Right lobe of liver (tissue), 6 donors: ENCODE results near the gene YJEFN3. TPM values are rescaled to one million over a fixed set of nuclear protein-coding genes. Genes with fewer than 3 reads are reported as not detected.

ENCODE experiments used
- ATAC-seq, 4 donors: fragments of 200-7000 bp; cut with Tn5 transposase; one replicate each; pipeline ENCODE4 v1.9.1; 2020; ENCODE audit warnings: mild to moderate bottlenecking in 4 of 4, moderate library complexity in 4 of 4
- DNase-seq, 3 donors: peaks; one replicate each; pipeline ENCODE4 v3.0.0-alpha.2; 2020
- H3K27ac ChIP-seq, 3 donors: fragments of 200-600 bp; one replicate each; pipeline ENCODE4 v1.8.0; 2022
- H3K27me3 ChIP-seq, 2 donors: fragments of 200-600 bp; one replicate each; pipeline ENCODE4 v1.8.0; 2022
- H3K36me3 ChIP-seq, 4 donors: fragments of 200-600 bp; sonication (generic) in 1 of 4; one replicate each; pipeline versions ENCODE4 v1.5.1 to v1.8.0; 2017 to 2022; ENCODE audit warnings: control low read depth in 1 of 4
- H3K4me1 ChIP-seq, 4 donors: fragments of 200-600 bp; sonication (generic) in 1 of 4; one replicate each; pipeline versions ENCODE4 v1.5.1 to v1.8.0; 2017 to 2022; ENCODE audit warnings: control low read depth in 1 of 4
- H3K4me3 ChIP-seq, 3 donors: fragments of 200-600 bp; one replicate each; pipeline ENCODE4 v1.8.0; 2022
- H3K9me3 ChIP-seq, 4 donors: fragments of 200-600 bp; sonication (generic) in 1 of 4; one replicate each; pipeline versions ENCODE4 v1.5.1 to v1.8.0; 2017 to 2022; ENCODE audit warnings: control low read depth in 1 of 4
- POLR2A ChIP-seq: fragments of 450-650 bp; IDR thresholded peaks from one replicate; pipeline ENCODE4 v1.6.1; 2017; ENCODE audit warnings: antibody characterized with exemption, mild to moderate bottlenecking
- WGBS: methylation state at CpG from one replicate; pipeline ENCODE4 v1.1.6; 2018; ENCODE audit warnings: low coverage, low lambda C conversion rate; ENCODE audit not compliant: insufficient coverage; ENCODE audit errors: missing lambda C conversion rate; 5-methylcytosine and 5-hydroxymethylcytosine counted together
- intact Hi-C, 2 donors: fragments of 100-400 bp; cut with DNase I; formaldehyde crosslinking; loops; one replicate each; pipeline versions ENCODE4 v1.11.2 to v1.14.1; 2022
- total RNA-seq, 6 experiments: library from RNA; depleted of rRNA in 2 of 6; stranded (reverse); fragments of >200 nt in 2 of 6; fragmentation: NEBNext Ultra II Directional in 3 of 6; extraction: Animal tissue kit (Norgen Biotek cat#: 25700) in 3 of 6; gene quantifications; one replicate each; pipeline versions ENCODE4 v1.1.0 to v1.2.4, GENCODE V29; 2016 to 2023
- TF ChIP-seq, protein P1 (sequence below), 4 donors: fragments of 200-600 bp in 3 of 4; fragments of 450-650 bp in 1 of 4; IDR thresholded peaks; one replicate each; pipeline versions ENCODE4 v1.5.1 to v1.8.0; 2016 to 2022; ENCODE audit warnings: antibody characterized with exemption in 4 of 4, mild to moderate bottlenecking in 2 of 4
- donor health status: DM: no; HTN: yes; CAD: no.
- donor health status: DM: no; HTN: no; CAD: no.
- donor health status: DM: no; HTN: no; CAD: no.
- donor health status: DM: no; HTN: yes; CAD: no.
- donor health status: DM: no; HTN: yes; CAD: no.

Gene YJEFN3
- total RNA-seq, 6 experiments from 2014 or later: 0.31 to 4.2 (median 1.8) TPM

DNA sequence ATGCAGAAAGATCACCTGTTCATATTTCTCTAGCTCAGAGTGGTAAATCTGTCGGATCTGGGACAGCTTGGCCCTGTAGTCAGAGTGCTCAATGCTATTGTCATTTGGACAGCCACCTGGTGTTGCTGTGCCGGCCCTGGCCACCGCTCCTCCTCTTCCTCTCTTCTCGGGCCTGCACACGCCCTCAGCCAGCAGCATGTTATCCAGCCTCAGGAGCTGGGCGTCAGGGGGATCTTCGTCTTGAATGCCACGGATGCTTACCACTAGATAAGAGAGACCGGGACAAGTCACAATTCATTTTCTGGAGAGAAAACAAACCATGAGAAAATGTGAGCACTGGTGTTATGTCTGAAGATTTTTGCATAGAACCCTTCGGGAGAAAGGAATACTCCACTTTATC is 41.9 kb downstream of the YJEFN3 start:
- no peak for DNase-seq
- H3K27me3 ChIP-seq: no peaks in the 10 kb centered on the region
- H3K9me3 ChIP-seq: no peaks in the 10 kb centered on the region
- H3K4me1 ChIP-seq: no peaks in the 10 kb centered on the region
- H3K4me3 ChIP-seq: no peak overlapping the region
- H3K36me3 ChIP-seq: no peaks in the 10 kb centered on the region
- WGBS: 34% methylated on average over 3 of the region's 10 CpGs
- ATAC-seq: no peak
- no peak for TF ChIP-seq POLR2A
- TF ChIP-seq, protein P1, sequence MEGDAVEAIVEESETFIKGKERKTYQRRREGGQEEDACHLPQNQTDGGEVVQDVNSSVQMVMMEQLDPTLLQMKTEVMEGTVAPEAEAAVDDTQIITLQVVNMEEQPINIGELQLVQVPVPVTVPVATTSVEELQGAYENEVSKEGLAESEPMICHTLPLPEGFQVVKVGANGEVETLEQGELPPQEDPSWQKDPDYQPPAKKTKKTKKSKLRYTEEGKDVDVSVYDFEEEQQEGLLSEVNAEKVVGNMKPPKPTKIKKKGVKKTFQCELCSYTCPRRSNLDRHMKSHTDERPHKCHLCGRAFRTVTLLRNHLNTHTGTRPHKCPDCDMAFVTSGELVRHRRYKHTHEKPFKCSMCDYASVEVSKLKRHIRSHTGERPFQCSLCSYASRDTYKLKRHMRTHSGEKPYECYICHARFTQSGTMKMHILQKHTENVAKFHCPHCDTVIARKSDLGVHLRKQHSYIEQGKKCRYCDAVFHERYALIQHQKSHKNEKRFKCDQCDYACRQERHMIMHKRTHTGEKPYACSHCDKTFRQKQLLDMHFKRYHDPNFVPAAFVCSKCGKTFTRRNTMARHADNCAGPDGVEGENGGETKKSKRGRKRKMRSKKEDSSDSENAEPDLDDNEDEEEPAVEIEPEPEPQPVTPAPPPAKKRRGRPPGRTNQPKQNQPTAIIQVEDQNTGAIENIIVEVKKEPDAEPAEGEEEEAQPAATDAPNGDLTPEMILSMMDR (IDR thresholded peaks at IDR 0.05): no peak
- H3K27ac ChIP-seq: no peak overlapping the region
- intact Hi-C loops: no loop called here

DNA sequence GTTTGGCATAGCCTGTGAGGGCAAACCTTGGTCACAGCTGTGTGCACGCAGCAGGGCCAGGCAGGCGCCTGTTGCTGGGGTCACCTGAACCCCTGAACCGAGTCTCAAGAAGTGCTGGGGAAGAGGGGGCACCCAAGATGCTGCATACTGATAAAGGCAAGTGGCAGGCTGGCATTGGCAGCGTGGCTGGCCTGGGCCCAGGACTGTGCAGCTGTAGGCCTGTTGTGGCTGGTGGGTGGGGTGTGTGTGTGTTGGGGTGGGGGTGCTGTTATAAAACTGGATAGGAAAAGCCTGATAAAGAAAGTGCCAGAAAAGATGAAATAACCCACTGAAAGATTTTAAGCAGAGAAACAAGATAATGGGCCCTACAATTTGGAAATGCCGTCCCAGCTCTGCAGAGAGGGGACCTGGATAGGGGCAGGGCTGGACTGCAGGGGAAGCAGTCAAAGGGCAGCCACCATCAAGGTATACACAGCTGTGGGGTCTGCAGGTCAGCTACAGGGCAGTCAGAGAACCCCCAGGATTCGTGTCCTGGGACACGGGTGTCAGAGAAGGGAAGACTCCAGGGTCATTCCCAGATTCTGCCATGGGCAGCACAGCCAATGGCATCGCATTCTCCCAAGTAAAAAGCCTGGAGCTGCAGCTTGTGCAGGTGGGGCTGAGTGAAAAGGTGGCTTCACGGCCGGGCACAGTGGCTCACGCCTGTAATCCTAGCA is 42.5 kb downstream of the YJEFN3 start:
- intact Hi-C loops: no loop called here
- H3K27ac ChIP-seq: no peak overlapping the region
- WGBS: 56% methylated on average over 3 of the region's 11 CpGs
- no peaks in the 10 kb centered on the region for H3K4me1 ChIP-seq
- DNase-seq (no peak), ATAC-seq (no peak)
- H3K9me3 ChIP-seq: no peaks in the 10 kb centered on the region
- no peaks in the 10 kb centered on the region for H3K36me3 ChIP-seq
- TF ChIP-seq, protein P1 (IDR thresholded peaks at IDR 0.05): no peak
- no peak for TF ChIP-seq POLR2A
- no peak overlapping the region for H3K4me3 ChIP-seq
- no peaks in the 10 kb centered on the region for H3K27me3 ChIP-seq

DNA sequence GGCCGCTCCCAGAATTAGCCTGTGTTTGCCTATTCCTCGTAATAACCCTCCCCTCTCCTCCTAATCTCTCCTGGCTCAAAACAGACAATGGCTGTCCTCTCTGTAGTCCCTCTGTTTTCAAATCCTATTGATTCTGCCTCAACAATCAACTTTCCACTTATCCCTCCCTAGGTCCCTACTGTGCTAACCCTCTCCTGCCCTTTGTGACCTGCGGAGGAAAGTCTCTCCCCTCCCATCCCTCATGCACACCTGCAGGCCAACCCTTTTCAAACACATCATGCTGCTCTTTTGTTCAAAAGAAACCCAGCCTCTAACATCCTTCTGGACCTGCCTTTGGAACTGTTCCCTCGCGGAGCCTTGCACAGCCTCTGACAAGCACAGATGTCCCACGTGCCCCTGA is 46.7 kb downstream of the YJEFN3 start:
- H3K36me3 ChIP-seq: no peaks in the 10 kb centered on the region
- DNase-seq (no peak), ATAC-seq (no peak)
- H3K4me1 ChIP-seq: no peaks in the 10 kb centered on the region
- no peak overlapping the region for H3K27ac ChIP-seq
- intact Hi-C loops: no loop called here
- TF ChIP-seq POLR2A: no peak
- TF ChIP-seq, protein P1 (IDR thresholded peaks at IDR 0.05): no peak
- H3K9me3 ChIP-seq: no peaks in the 10 kb centered on the region
- no peak overlapping the region for H3K4me3 ChIP-seq
- no peaks in the 10 kb centered on the region for H3K27me3 ChIP-seq
- WGBS: 47% methylated on average over 6 of the region's 6 CpGs

DNA sequence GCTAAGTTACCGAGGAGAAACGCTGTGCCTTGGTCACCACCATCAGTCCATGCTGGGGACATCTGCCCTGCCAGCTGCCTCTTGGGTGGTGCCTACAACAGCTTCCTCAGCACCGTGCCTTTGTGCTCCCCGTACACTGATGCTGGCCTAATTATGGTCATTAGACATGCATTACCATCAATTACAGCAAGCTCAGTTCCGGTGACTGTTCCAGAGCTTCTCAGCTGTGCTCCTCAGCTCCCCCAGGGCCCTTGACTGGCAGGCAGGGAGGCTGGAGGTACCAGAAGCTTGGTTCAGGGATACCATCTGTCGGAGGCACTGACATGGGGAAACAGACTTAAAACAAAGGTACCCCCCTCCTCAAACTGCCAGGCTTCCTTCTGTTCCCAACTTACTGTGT is 49.5 kb downstream of the YJEFN3 start:
- Histone ChIP-seq H3K4me3 (no peak overlapping the region), H3K36me3 (no peaks in the 10 kb centered on the region), H3K4me1 (no peaks in the 10 kb centered on the region), H3K27me3 (no peaks in the 10 kb centered on the region), H3K9me3 (no peaks in the 10 kb centered on the region), H3K27ac (no peak overlapping the region)
- no peak for ATAC-seq
- intact Hi-C loops: no loop called here
- TF ChIP-seq, protein P1 (IDR thresholded peaks at IDR 0.05): no peak
- TF ChIP-seq POLR2A: no peak
- no peak for DNase-seq
- WGBS: 78% methylated on average over 3 of the region's 6 CpGs
